HEK293 (cell line): ENCODE data around the gene PTS.

Experiments used
- CTCF ChIA-PET: fragments of 350-600 bp; formaldehyde crosslinking; extraction: SDS; loops from one replicate; lab custom pipeline; 2021; ENCODE audit warnings: antibody characterized with exemption; lab: Yijun Ruan, JAX
- POLR2A ChIA-PET: fragments of 300-600 bp; formaldehyde crosslinking; extraction: SDS; loops from one replicate; lab custom pipeline; 2020; ENCODE audit warnings: antibody characterized with exemption, inconsistent platforms; lab: Yijun Ruan, JAX
- H3K27ac ChIP-seq: fragments of 200-500 bp; sonication (Bioruptor generic); 2 replicates; pipeline ENCODE4 v1.5.1; 2014; ENCODE audit warnings: low read depth, low read length, control low read depth, inconsistent platforms; ENCODE audit errors: extremely low read depth
- H3K36me3 ChIP-seq, 2 experiments: fragments of 200-500 bp in 1 of 2; sonication (Bioruptor generic) in 1 of 2; 1 replicate in 1 of 2; 2 replicates in 1 of 2; pipeline ENCODE4 v1.5.1; 2014 to 2017; ENCODE audit warnings: inconsistent platforms in 2 of 2, low read length in 2 of 2; ENCODE audit not compliant: control insufficient read depth in 2 of 2, insufficient read depth in 1 of 2
- H3K4me1 ChIP-seq: fragments of 200-500 bp; sonication (Bioruptor generic); 2 replicates; pipeline ENCODE4 v1.5.1; 2014; ENCODE audit warnings: mild to moderate bottlenecking, low read length, inconsistent platforms; ENCODE audit not compliant: control insufficient read depth, insufficient read depth
- H3K4me3 ChIP-seq: 2 replicates; pipeline ENCODE4 v1.5.1; 2011; ENCODE audit warnings: low read depth, mild to moderate bottlenecking, control low read depth, low read length, moderate library complexity
- H3K9me3 ChIP-seq: fragments of 200-500 bp; sonication (Bioruptor generic); 2 replicates; pipeline ENCODE4 v1.5.1; 2014; ENCODE audit warnings: low read depth, low read length, inconsistent platforms; ENCODE audit not compliant: control insufficient read depth, insufficient read depth
- GFI1B ChIP-seq: fragments of 450-650 bp; formaldehyde crosslinking; IDR thresholded peaks from 2 replicates; pipeline ENCODE4 v1.5.1; 2016; ENCODE audit warnings: missing biosample characterization, missing genetic modification characterization
- GLIS2 ChIP-seq: fragments of 450-650 bp; formaldehyde crosslinking; IDR thresholded peaks from 2 replicates; pipeline ENCODE4 v1.5.1; 2016; ENCODE audit warnings: missing biosample characterization, missing genetic modification characterization
- SP3 ChIP-seq: fragments of 450-650 bp; formaldehyde crosslinking; IDR thresholded peaks from 2 replicates; pipeline ENCODE4 v1.5.1; 2016; ENCODE audit warnings: missing biosample characterization, missing genetic modification characterization
- ZBTB17 ChIP-seq: fragments of 450-650 bp; formaldehyde crosslinking; IDR thresholded peaks from 2 replicates; pipeline ENCODE4 v1.5.1; 2016; ENCODE audit warnings: missing biosample characterization, missing genetic modification characterization
- ZIC2 ChIP-seq: fragments of 450-650 bp; formaldehyde crosslinking; IDR thresholded peaks from 2 replicates; pipeline ENCODE4 v1.5.1; 2016; ENCODE audit warnings: missing biosample characterization, missing genetic modification characterization
- ZNF132 ChIP-seq: fragments of 450-650 bp; formaldehyde crosslinking; IDR thresholded peaks from 2 replicates; pipeline ENCODE4 v1.5.1; 2017; ENCODE audit warnings: missing biosample characterization, missing genetic modification characterization, borderline replicate concordance
- ZNF311 ChIP-seq: fragments of 450-650 bp; formaldehyde crosslinking; IDR thresholded peaks from 2 replicates; pipeline ENCODE4 v1.5.1; 2017; ENCODE audit warnings: missing biosample characterization, missing genetic modification characterization, borderline replicate concordance
- ZNF426 ChIP-seq: fragments of 450-650 bp; formaldehyde crosslinking; IDR thresholded peaks from 2 replicates; pipeline ENCODE4 v1.5.1; 2017; ENCODE audit warnings: missing biosample characterization, missing genetic modification characterization, mild to moderate bottlenecking, inconsistent platforms, moderate library complexity
- ZNF510 ChIP-seq: fragments of 450-650 bp; formaldehyde crosslinking; IDR thresholded peaks from 2 replicates; pipeline ENCODE4 v1.5.1; 2018; ENCODE audit warnings: mild to moderate bottlenecking, missing genetic modification characterization, missing biosample characterization; ENCODE audit not compliant: insufficient replicate concordance
- ZNF521 ChIP-seq: fragments of 450-650 bp; formaldehyde crosslinking; IDR thresholded peaks from 2 replicates; pipeline ENCODE4 v1.5.1; 2017; ENCODE audit warnings: missing biosample characterization, mild to moderate bottlenecking, missing genetic modification characterization
- ZNF596 ChIP-seq: fragments of 450-650 bp; IDR thresholded peaks from 2 replicates; pipeline ENCODE4 v1.5.0; 2018; ENCODE audit warnings: missing biosample characterization, mild to moderate bottlenecking, missing genetic modification characterization, moderate library complexity
- ZNF76 ChIP-seq: fragments of 450-650 bp; formaldehyde crosslinking; IDR thresholded peaks from 2 replicates; pipeline ENCODE4; 2016; ENCODE audit warnings: low read depth, missing biosample characterization, missing genetic modification characterization, borderline replicate concordance
- TF ChIP-seq, protein P1 (sequence below): fragments of 450-650 bp; formaldehyde crosslinking; IDR thresholded peaks from 2 replicates; pipeline ENCODE4 v1.5.1; 2016; ENCODE audit warnings: missing biosample characterization, missing genetic modification characterization
- TF ChIP-seq, protein P2 (sequence below): fragments of 450-650 bp; formaldehyde crosslinking; IDR thresholded peaks from 2 replicates; pipeline ENCODE4 v1.5.0; 2017; ENCODE audit warnings: missing biosample characterization, missing genetic modification characterization, borderline replicate concordance
- TF ChIP-seq, protein P3 (sequence below): fragments of 450-650 bp; formaldehyde crosslinking; IDR thresholded peaks from 2 replicates; pipeline ENCODE4 v1.5.1; 2016; ENCODE audit warnings: missing biosample characterization, missing genetic modification characterization
- TF ChIP-seq, protein P4 (sequence below): fragments of 450-650 bp; formaldehyde crosslinking; IDR thresholded peaks from 2 replicates; pipeline ENCODE4 v1.5.1; 2017; ENCODE audit warnings: missing biosample characterization, missing genetic modification characterization
- TF ChIP-seq, protein P5 (sequence below): fragments of 450-650 bp; formaldehyde crosslinking; IDR thresholded peaks from 2 replicates; pipeline ENCODE4 v1.5.1; 2017; ENCODE audit warnings: missing biosample characterization, missing genetic modification characterization

Gene PTS

DNA sequence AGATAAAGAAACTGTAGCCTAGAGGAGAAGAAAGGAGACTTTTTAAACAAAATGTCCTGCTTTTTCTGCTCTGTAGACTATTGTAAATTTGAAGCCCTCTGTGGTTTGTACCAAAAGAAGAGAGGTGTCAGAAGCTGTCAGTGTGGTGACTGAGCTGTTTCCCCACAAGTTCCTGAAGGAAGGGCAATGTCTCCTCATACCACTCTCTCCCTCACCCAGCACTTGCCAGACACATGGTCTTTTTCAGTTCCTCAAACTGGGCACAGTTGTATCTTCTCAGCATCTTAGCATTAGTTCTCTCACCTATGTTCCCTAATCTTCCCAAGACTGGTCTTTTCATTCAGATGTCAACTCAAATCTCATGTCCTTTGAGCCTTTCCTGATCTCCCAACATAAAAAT is 46.6 kb upstream of the PTS start:
- Histone ChIP-seq H3K27ac (no peak overlapping the region), H3K4me1 (peaks cover 3% of the 10 kb centered on the region; the same call in 1 of the 2 replicates), H3K4me3 (no peak overlapping the region), H3K36me3 (no peaks in the 10 kb centered on the region), H3K9me3 (no peaks in the 10 kb centered on the region)
- CTCF ChIA-PET, result interaction anchor here (5.2 kb wide), 1 partner anchor 67 kb away, joined by 64 read pairs; no protein-coding TSS in a partner anchor
- no peak for TF ChIP-seq ZNF521 (tag by site-specific recombination)
- TF ChIP-seq ZNF311, result no peak
- TF ChIP-seq, protein P1, sequence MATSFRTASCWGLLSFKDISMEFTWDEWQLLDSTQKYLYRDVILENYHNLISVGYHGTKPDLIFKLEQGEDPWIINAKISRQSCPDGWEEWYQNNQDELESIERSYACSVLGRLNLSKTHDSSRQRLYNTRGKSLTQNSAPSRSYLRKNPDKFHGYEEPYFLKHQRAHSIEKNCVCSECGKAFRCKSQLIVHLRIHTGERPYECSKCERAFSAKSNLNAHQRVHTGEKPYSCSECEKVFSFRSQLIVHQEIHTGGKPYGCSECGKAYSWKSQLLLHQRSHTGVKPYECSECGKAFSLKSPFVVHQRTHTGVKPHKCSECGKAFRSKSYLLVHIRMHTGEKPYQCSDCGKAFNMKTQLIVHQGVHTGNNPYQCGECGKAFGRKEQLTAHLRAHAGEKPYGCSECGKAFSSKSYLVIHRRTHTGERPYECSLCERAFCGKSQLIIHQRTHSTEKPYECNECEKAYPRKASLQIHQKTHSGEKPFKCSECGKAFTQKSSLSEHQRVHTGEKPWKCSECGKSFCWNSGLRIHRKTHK (tag by site-specific recombination), result no peak
- TF ChIP-seq, protein P2, sequence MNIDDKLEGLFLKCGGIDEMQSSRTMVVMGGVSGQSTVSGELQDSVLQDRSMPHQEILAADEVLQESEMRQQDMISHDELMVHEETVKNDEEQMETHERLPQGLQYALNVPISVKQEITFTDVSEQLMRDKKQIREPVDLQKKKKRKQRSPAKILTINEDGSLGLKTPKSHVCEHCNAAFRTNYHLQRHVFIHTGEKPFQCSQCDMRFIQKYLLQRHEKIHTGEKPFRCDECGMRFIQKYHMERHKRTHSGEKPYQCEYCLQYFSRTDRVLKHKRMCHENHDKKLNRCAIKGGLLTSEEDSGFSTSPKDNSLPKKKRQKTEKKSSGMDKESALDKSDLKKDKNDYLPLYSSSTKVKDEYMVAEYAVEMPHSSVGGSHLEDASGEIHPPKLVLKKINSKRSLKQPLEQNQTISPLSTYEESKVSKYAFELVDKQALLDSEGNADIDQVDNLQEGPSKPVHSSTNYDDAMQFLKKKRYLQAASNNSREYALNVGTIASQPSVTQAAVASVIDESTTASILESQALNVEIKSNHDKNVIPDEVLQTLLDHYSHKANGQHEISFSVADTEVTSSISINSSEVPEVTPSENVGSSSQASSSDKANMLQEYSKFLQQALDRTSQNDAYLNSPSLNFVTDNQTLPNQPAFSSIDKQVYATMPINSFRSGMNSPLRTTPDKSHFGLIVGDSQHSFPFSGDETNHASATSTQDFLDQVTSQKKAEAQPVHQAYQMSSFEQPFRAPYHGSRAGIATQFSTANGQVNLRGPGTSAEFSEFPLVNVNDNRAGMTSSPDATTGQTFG (tag by site-specific recombination), result no peak
- no peak for TF ChIP-seq ZBTB17
- TF ChIP-seq, protein P3, sequence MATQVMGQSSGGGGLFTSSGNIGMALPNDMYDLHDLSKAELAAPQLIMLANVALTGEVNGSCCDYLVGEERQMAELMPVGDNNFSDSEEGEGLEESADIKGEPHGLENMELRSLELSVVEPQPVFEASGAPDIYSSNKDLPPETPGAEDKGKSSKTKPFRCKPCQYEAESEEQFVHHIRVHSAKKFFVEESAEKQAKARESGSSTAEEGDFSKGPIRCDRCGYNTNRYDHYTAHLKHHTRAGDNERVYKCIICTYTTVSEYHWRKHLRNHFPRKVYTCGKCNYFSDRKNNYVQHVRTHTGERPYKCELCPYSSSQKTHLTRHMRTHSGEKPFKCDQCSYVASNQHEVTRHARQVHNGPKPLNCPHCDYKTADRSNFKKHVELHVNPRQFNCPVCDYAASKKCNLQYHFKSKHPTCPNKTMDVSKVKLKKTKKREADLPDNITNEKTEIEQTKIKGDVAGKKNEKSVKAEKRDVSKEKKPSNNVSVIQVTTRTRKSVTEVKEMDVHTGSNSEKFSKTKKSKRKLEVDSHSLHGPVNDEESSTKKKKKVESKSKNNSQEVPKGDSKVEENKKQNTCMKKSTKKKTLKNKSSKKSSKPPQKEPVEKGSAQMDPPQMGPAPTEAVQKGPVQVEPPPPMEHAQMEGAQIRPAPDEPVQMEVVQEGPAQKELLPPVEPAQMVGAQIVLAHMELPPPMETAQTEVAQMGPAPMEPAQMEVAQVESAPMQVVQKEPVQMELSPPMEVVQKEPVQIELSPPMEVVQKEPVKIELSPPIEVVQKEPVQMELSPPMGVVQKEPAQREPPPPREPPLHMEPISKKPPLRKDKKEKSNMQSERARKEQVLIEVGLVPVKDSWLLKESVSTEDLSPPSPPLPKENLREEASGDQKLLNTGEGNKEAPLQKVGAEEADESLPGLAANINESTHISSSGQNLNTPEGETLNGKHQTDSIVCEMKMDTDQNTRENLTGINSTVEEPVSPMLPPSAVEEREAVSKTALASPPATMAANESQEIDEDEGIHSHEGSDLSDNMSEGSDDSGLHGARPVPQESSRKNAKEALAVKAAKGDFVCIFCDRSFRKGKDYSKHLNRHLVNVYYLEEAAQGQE (tag by site-specific recombination), result no peak
- TF ChIP-seq ZIC2, result no peak
- no peak for TF ChIP-seq ZNF510 (tag by site-specific recombination)
- no peak for TF ChIP-seq GFI1B (tag by site-specific recombination)
- TF ChIP-seq, protein P4, sequence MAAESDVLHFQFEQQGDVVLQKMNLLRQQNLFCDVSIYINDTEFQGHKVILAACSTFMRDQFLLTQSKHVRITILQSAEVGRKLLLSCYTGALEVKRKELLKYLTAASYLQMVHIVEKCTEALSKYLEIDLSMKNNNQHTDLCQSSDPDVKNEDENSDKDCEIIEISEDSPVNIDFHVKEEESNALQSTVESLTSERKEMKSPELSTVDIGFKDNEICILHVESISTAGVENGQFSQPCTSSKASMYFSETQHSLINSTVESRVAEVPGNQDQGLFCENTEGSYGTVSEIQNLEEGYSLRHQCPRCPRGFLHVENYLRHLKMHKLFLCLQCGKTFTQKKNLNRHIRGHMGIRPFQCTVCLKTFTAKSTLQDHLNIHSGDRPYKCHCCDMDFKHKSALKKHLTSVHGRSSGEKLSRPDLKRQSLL (tag by site-specific recombination), result no peak
- TF ChIP-seq GLIS2 (tag by site-specific recombination), result no peak
- no peak for TF ChIP-seq SP3
- no peak for TF ChIP-seq ZNF426 (tag by site-specific recombination)
- TF ChIP-seq ZNF596 (tag by site-specific recombination), result no peak
- TF ChIP-seq ZNF76 (tag by site-specific recombination), result no peak
- no peak for TF ChIP-seq ZNF132 (tag by site-specific recombination)
- TF ChIP-seq, protein P5, sequence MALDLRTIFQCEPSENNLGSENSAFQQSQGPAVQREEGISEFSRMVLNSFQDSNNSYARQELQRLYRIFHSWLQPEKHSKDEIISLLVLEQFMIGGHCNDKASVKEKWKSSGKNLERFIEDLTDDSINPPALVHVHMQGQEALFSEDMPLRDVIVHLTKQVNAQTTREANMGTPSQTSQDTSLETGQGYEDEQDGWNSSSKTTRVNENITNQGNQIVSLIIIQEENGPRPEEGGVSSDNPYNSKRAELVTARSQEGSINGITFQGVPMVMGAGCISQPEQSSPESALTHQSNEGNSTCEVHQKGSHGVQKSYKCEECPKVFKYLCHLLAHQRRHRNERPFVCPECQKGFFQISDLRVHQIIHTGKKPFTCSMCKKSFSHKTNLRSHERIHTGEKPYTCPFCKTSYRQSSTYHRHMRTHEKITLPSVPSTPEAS (tag by site-specific recombination), result no peak
- POLR2A ChIA-PET, result no interaction called here
